ENCODE results near the gene SLC22A2.

SLC22A2 gene

GRCh38 chr6:160273196-160273595, 14.6 kb upstream of the SLC22A2 start:
- no peak for DNase-seq

GRCh38 chr6:160272707-160273106, 14.1 kb upstream of the SLC22A2 start:
- DNase-seq = no peak

GRCh38 chr6:160270347-160270746, 11.7 kb upstream of the SLC22A2 start:
- no peak for DNase-seq

- DNase-seq = no peak
Observed at GRCh38 chr6:160269771-160270170, 11.2 kb upstream of the SLC22A2 start.

- DNase-seq = no peak
Observed at GRCh38 chr6:160269023-160269521, 10.5 kb upstream of the SLC22A2 start.

- no peak for DNase-seq
Observed at GRCh38 chr6:160267102-160267501, 8.5 kb upstream of the SLC22A2 start.

- DNase-seq = no peak
Observed at GRCh38 chr6:160265869-160266476, 7.4 kb upstream of the SLC22A2 start.

- DNase-seq = no peak
Observed at GRCh38 chr6:160264061-160264612, 5.5 kb upstream of the SLC22A2 start.

- DNase-seq = no peak
Observed at GRCh38 chr6:160263196-160263939, 4.7 kb upstream of the SLC22A2 start.

GRCh38 chr6:160261991-160262680, 3.5 kb upstream of the SLC22A2 start:
- no peak for DNase-seq

GRCh38 chr6:160260803-160261450, 2.3 kb upstream of the SLC22A2 start:
- DNase-seq = no peak

- DNase-seq = no peak
Observed at GRCh38 chr6:160260367-160260766, 1.7 kb upstream of the SLC22A2 start.

- DNase-seq = no peak
Observed at GRCh38 chr6:160259598-160259997, 977 bp upstream of the SLC22A2 start.

GRCh38 chr6:160259143-160259425, 463 bp upstream of the SLC22A2 start:
- DNase-seq = no peak

- no peak for DNase-seq
Observed at GRCh38 chr6:160256445-160256844, 2.2 kb downstream of the SLC22A2 start.

GRCh38 chr6:160254467-160255312, 3.9 kb downstream of the SLC22A2 start:
- DNase-seq = no peak

- DNase-seq = no peak
Observed at GRCh38 chr6:160253714-160254113, 4.9 kb downstream of the SLC22A2 start.

- DNase-seq = no peak
Observed at GRCh38 chr6:160253292-160253691, 5.3 kb downstream of the SLC22A2 start.

- no peak for DNase-seq
Observed at GRCh38 chr6:160252073-160252813, 6.4 kb downstream of the SLC22A2 start.

GRCh38 chr6:160249671-160250070, 8.9 kb downstream of the SLC22A2 start:
- DNase-seq = no peak

GRCh38 chr6:160248538-160248937, 10.1 kb downstream of the SLC22A2 start:
- DNase-seq = no peak

GRCh38 chr6:160247457-160247883, 11.2 kb downstream of the SLC22A2 start:
- DNase-seq = no peak

All from activated CD4-positive, CD25-positive, alpha-beta regulatory T cell (primary cell).